Naive thymus-derived CD4-positive, alpha-beta T cell (primary cell): ENCODE data around the gene HMGN4. TPM values are rescaled to one million over a fixed set of nuclear protein-coding genes. Genes with fewer than 3 reads are reported as not detected.

Experiments
- ATAC-seq: fragments of 150-1000 bp; cut with Tn5 transposase; 2 replicates; pipeline ENCODE4 v1.10.0; 2021; ENCODE audit warnings: mild to moderate bottlenecking, moderate library complexity
- CTCF ChIA-PET: fragments of 350-600 bp; sonication (Branson Sonifier 250); formaldehyde crosslinking; loops from one replicate; lab custom pipeline; 2021; ENCODE audit warnings: antibody characterized with exemption; lab: Charles Lee
- POLR2A ChIA-PET: fragments of 350-600 bp; sonication (Branson Sonifier 250); formaldehyde crosslinking; loops from one replicate; lab custom pipeline; 2021; ENCODE audit warnings: antibody characterized with exemption, inconsistent platforms; lab: Charles Lee
- DNase-seq, 9 donors: peaks; one replicate each; pipeline versions ENCODE4 v3.0.0 to v3.0.0-alpha.2; 2020 to 2022; ENCODE audit warnings: mixed read lengths in 1 of 9
- H3K27ac ChIP-seq: one replicate; pipeline ENCODE4 v1.7.0; 2013; ENCODE audit warnings: mild to moderate bottlenecking, low read depth, low read length, moderate library complexity
- H3K27me3 ChIP-seq, 2 donors: one replicate each; pipeline ENCODE4 v1.7.0; 2013; ENCODE audit warnings: low read length in 2 of 2, mild to moderate bottlenecking in 2 of 2, moderate library complexity in 2 of 2; ENCODE audit not compliant: control insufficient read depth in 2 of 2, insufficient read depth in 2 of 2
- H3K36me3 ChIP-seq, 3 experiments: 1 replicate in 2 of 3; 2 replicates in 1 of 3; pipeline ENCODE4 v1.7.0; 2013; ENCODE audit warnings: low read length in 3 of 3, mild to moderate bottlenecking in 3 of 3, moderate library complexity in 1 of 3; ENCODE audit not compliant: insufficient read depth in 3 of 3, control insufficient read depth in 2 of 3
- H3K4me1 ChIP-seq, 2 donors: one replicate each; pipeline ENCODE4 v1.7.0; 2013; ENCODE audit warnings: low read length in 2 of 2, mild to moderate bottlenecking in 2 of 2, moderate library complexity in 1 of 2; ENCODE audit not compliant: control insufficient read depth in 2 of 2, insufficient read depth in 2 of 2
- H3K4me3 ChIP-seq: 2 replicates; pipeline ENCODE4 v1.7.0; 2013; ENCODE audit warnings: mild to moderate bottlenecking, low read length
- H3K9me3 ChIP-seq, 3 experiments: 1 replicate in 2 of 3; 2 replicates in 1 of 3; pipeline ENCODE4 v1.7.0; 2013; ENCODE audit warnings: low read length in 3 of 3; ENCODE audit not compliant: control insufficient read depth in 2 of 3
- H3K27ac Mint-ChIP-seq, 9 donors: one replicate each; pipeline ENCODE4 v1.8.0; 2020 to 2022; ENCODE audit warnings: mixed read lengths in 9 of 9, mild to moderate bottlenecking in 8 of 9, moderate library complexity in 5 of 9, inconsistent platforms in 2 of 9
- H3K27me3 Mint-ChIP-seq, 5 donors: one replicate each; pipeline ENCODE4 v1.8.0; 2021 to 2022; ENCODE audit warnings: mixed read lengths in 5 of 5, mild to moderate bottlenecking in 1 of 5
- H3K36me3 Mint-ChIP-seq, 5 donors: one replicate each; pipeline ENCODE4 v1.8.0; 2020 to 2022; ENCODE audit warnings: mixed read lengths in 5 of 5, mild to moderate bottlenecking in 3 of 5, inconsistent platforms in 1 of 5
- H3K4me1 Mint-ChIP-seq, 7 donors: one replicate each; pipeline ENCODE4 v1.8.0; 2020 to 2022; ENCODE audit warnings: mixed read lengths in 7 of 7, mild to moderate bottlenecking in 3 of 7, inconsistent platforms in 1 of 7
- H3K4me3 Mint-ChIP-seq, 10 donors: one replicate each; pipeline ENCODE4 v1.8.0; 2020 to 2022; ENCODE audit warnings: mild to moderate bottlenecking in 10 of 10, mixed read lengths in 10 of 10, moderate library complexity in 6 of 10, inconsistent platforms in 2 of 10
- H3K9me3 Mint-ChIP-seq, 11 donors: one replicate each; pipeline ENCODE4 v1.8.0; 2020 to 2022; ENCODE audit warnings: mixed read lengths in 11 of 11, mild to moderate bottlenecking in 4 of 11, inconsistent platforms in 1 of 11, moderate library complexity in 1 of 11
- intact Hi-C, 2 donors: fragments of 100-400 bp; cut with micrococcal nuclease; formaldehyde crosslinking; loops; one replicate each; pipeline ENCODE4 v1.15.1; 2023
- polyA plus RNA-seq, 2 donors: library from polyadenylated mRNA; unstranded; fragments of 300-500 nt; fragmentation: Illumina TruSeq; gene quantifications; one replicate each; pipeline ENCODE4 v1.2.3, GENCODE V29; 2021
- total RNA-seq, 6 experiments: library from RNA in 5 of 6; stranded (reverse) in 5 of 6; gene quantifications; 1 replicate in 5 of 6; 2 replicates in 1 of 6; pipeline ENCODE4 v1.2.3 and lab custom pipeline; 2021 to 2026

HMGN4 gene
- total and polyA plus RNA-seq, 7 experiments from 2014 or later, result 37.6 to 154 (median 90.2) TPM

- Histone ChIP-seq H3K4me1 (peaks cover 0 to 3% of the 10 kb centered on the region in 2 donors), H3K4me3 (no peak overlapping the region), H3K9me3 (peaks cover 0 to 6% (median 4%) of the 10 kb centered on the region in 3 experiments), H3K36me3 (no peaks in the 10 kb centered on the region), H3K27me3 (no peaks in the 10 kb centered on the region), H3K27ac (no peak overlapping the region)
- POLR2A ChIA-PET, result interaction anchor here (0.9 to 1.5 kb wide), 3 partner anchors 16 to 395 kb away, joined by 3 to 4 read pairs (median 3); a partner anchor contains a TSS
- peaks cover 0 to 34% (median 11%) of the 10 kb centered on the region in 11 donors for H3K9me3 Mint-ChIP-seq
- peaks cover 0 to 6% (median 0%) of the 10 kb centered on the region in 5 donors for H3K36me3 Mint-ChIP-seq
- peak overlapping the region in 7 of 10 donors; percentile 12 to 87 (median 56) for H3K4me3 Mint-ChIP-seq
- H3K27ac Mint-ChIP-seq, result peak overlapping the region in 1 of 9 donors; percentile 3
- peaks cover 5 to 27% (median 9%) of the 10 kb centered on the region in 5 donors for H3K27me3 Mint-ChIP-seq
- H3K4me1 Mint-ChIP-seq, result peaks cover 13 to 26% (median 16%) of the 10 kb centered on the region in 7 donors
- intact Hi-C loops, result loop anchor here in 1 of 2 donors (10.0 kb wide), 1 partner anchor 1316 kb away; a partner anchor contains a TSS
- CTCF ChIA-PET, result interaction anchor here (0.5 to 4.1 kb wide), 2 partner anchors 17 to 47 kb away, joined by 3 to 16 read pairs; no protein-coding TSS in a partner anchor
- no peak for ATAC-seq
- DNase-seq, result no peak
Measured at GRCh38 chr6:26578741-26579140, 40.6 kb downstream of the HMGN4 start.

- Mint-ChIP-seq H3K4me1 (peaks cover 11 to 23% (median 14%) of the 10 kb centered on the region in 7 donors), H3K9me3 (peaks cover 0 to 33% (median 11%) of the 10 kb centered on the region in 11 donors), H3K27ac (no peak overlapping the region), H3K4me3 (no peak overlapping the region), H3K36me3 (peaks cover 0 to 6% (median 0%) of the 10 kb centered on the region in 5 donors), H3K27me3 (peaks cover 5 to 43% (median 15%) of the 10 kb centered on the region in 5 donors)
- intact Hi-C loops, result no loop called here
- Histone ChIP-seq H3K4me1 (peaks cover 0 to 3% of the 10 kb centered on the region in 2 donors), H3K9me3 (peaks cover 0 to 6% (median 4%) of the 10 kb centered on the region in 3 experiments), H3K36me3 (no peaks in the 10 kb centered on the region), H3K4me3 (no peak overlapping the region), H3K27ac (no peak overlapping the region), H3K27me3 (peaks cover 0 to 4% of the 10 kb centered on the region in 2 donors)
- DNase-seq, result no peak
- ATAC-seq, result no peak
- CTCF ChIA-PET, result interaction anchor here (0.7 to 4.1 kb wide), 3 partner anchors 14 to 258 kb away, joined by 3 to 16 read pairs (median 3); no protein-coding TSS in a partner anchor
- POLR2A ChIA-PET, result interaction anchor here (3.0 kb wide), 1 partner anchor 13 kb away, joined by 11 read pairs; no protein-coding TSS in a partner anchor
Measured at GRCh38 chr6:26581164-26581915, 43.2 kb downstream of the HMGN4 start.

- no peak overlapping the region for H3K27ac ChIP-seq
- peaks cover 8 to 62% (median 26%) of the 10 kb centered on the region in 5 donors for H3K27me3 Mint-ChIP-seq
- no peaks in the 10 kb centered on the region for H3K36me3 ChIP-seq
- no peak overlapping the region for H3K4me3 Mint-ChIP-seq
- no peaks in the 10 kb centered on the region for H3K4me1 ChIP-seq
- ChIA-PET POLR2A (interaction anchor here (0.6 to 0.7 kb wide), 2 partner anchors 12 to 115 kb away, joined by 4 read pairs; no protein-coding TSS in a partner anchor), CTCF (interaction anchor here (0.6 kb wide), 1 partner anchor 332 kb away, joined by 3 read pairs; no protein-coding TSS in a partner anchor)
- no peak overlapping the region for H3K27ac Mint-ChIP-seq
- H3K9me3 ChIP-seq, result no peaks in the 10 kb centered on the region
- H3K9me3 Mint-ChIP-seq, result no peaks in the 10 kb centered on the region
- peaks cover 0 to 12% of the 10 kb centered on the region in 2 donors for H3K27me3 ChIP-seq
- ATAC-seq, result no peak
- H3K4me1 Mint-ChIP-seq, result peaks cover 0 to 2% (median 0%) of the 10 kb centered on the region in 7 donors
- no peaks in the 10 kb centered on the region for H3K36me3 Mint-ChIP-seq
- DNase-seq, result no peak
- intact Hi-C loops, result no loop called here
- no peak overlapping the region for H3K4me3 ChIP-seq
Measured at GRCh38 chr6:26588965-26589364, 50.8 kb downstream of the HMGN4 start.

- Mint-ChIP-seq H3K4me1 (peaks cover 0 to 9% (median 0%) of the 10 kb centered on the region in 7 donors), H3K4me3 (no peak overlapping the region), H3K27me3 (peaks cover 9 to 53% (median 16%) of the 10 kb centered on the region in 5 donors), H3K27ac (no peak overlapping the region), H3K36me3 (no peaks in the 10 kb centered on the region), H3K9me3 (no peaks in the 10 kb centered on the region)
- ATAC-seq (no peak), DNase-seq (no peak)
- ChIA-PET CTCF (interaction anchor here (0.8 to 4.0 kb wide), 3 partner anchors 16 to 251 kb away, joined by 3 to 27 read pairs (median 6); no protein-coding TSS in a partner anchor), POLR2A (interaction anchor here (3.4 kb wide), 1 partner anchor 19 kb away, joined by 25 read pairs; no protein-coding TSS in a partner anchor)
- H3K4me1 ChIP-seq, result peaks cover 7 to 14% of the 10 kb centered on the region in 2 donors
- peaks cover 9 to 14% of the 10 kb centered on the region in 2 donors for H3K27me3 ChIP-seq
- H3K36me3 ChIP-seq, result no peaks in the 10 kb centered on the region
- H3K27ac ChIP-seq, result no peak overlapping the region
- no peaks in the 10 kb centered on the region for H3K9me3 ChIP-seq
- intact Hi-C loops, result loop anchor here in 1 of 2 donors (10.0 kb wide), 2 partner anchors 1272 to 1492 kb away; partner anchors contain the start of gene ZNF165
- H3K4me3 ChIP-seq, result no peak overlapping the region
Measured at GRCh38 chr6:26592649-26593048, 54.5 kb downstream of the HMGN4 start.

GRCh38 chr6:26593278-26594130 lies 55.3 kb downstream of the HMGN4 start:
- H3K27ac ChIP-seq, result no peak overlapping the region
- Mint-ChIP-seq H3K27ac (no peak overlapping the region), H3K36me3 (peaks cover 0 to 6% (median 4%) of the 10 kb centered on the region in 5 donors), H3K4me3 (no peak overlapping the region), H3K4me1 (peaks cover 0 to 10% (median 6%) of the 10 kb centered on the region in 7 donors), H3K9me3 (no peaks in the 10 kb centered on the region), H3K27me3 (peaks cover 9 to 53% (median 16%) of the 10 kb centered on the region in 5 donors)
- intact Hi-C loops, result loop anchor here (1.0 to 10.0 kb wide), 3 partner anchors 16 to 1491 kb away; partner anchors contain the start of gene ZNF165 (in 1 of the 2)
- no peak for DNase-seq
- ChIA-PET CTCF (interaction anchor here (0.6 to 4.0 kb wide), 4 partner anchors 18 to 595 kb away, joined by 3 to 27 read pairs (median 22); no protein-coding TSS in a partner anchor), POLR2A (interaction anchor here (0.6 to 3.4 kb wide), 6 partner anchors 20 to 587 kb away, joined by 3 to 25 read pairs (median 3); a partner anchor contains a TSS)
- peaks cover 16 to 22% of the 10 kb centered on the region in 2 donors for H3K4me1 ChIP-seq
- peaks cover 9 to 14% of the 10 kb centered on the region in 2 donors for H3K27me3 ChIP-seq
- H3K9me3 ChIP-seq, result no peaks in the 10 kb centered on the region
- no peak overlapping the region for H3K4me3 ChIP-seq
- H3K36me3 ChIP-seq, result peaks cover 4 to 8% (median 7%) of the 10 kb centered on the region in 3 experiments
- ATAC-seq, result no peak
